Esophagus muscularis mucosa (tissue), 4 donors: ENCODE data around the gene ARF1. TPM values are rescaled to one million over a fixed set of nuclear protein-coding genes. Genes with fewer than 3 reads are reported as not detected.

Experiments
- DNase-seq: peaks from one replicate; pipeline ENCODE4 v3.0.0-alpha.2; 2017; ENCODE audit errors: extremely low spot score
- H3K27ac ChIP-seq, 4 donors: fragments of 200-600 bp; sonication (generic); replicated peaks in 1 of 4; 1 replicate in 3 of 4; 2 replicates in 1 of 4; pipeline ENCODE4 v1.5.1; 2016 to 2019; ENCODE audit warnings: mild to moderate bottlenecking in 1 of 4
- H3K27me3 ChIP-seq, 4 donors: fragments of 200-600 bp; sonication (generic); one replicate each; pipeline versions ENCODE4 v1.5.1 to v1.6.0; 2016 to 2019
- H3K36me3 ChIP-seq, 4 donors: fragments of 200-600 bp; sonication (generic); one replicate each; pipeline ENCODE4 v1.5.1; 2016 to 2019
- H3K4me1 ChIP-seq, 4 donors: fragments of 200-600 bp; sonication (generic); one replicate each; pipeline ENCODE4 v1.5.1; 2016 to 2019
- H3K4me3 ChIP-seq, 4 donors: fragments of 200-600 bp; sonication (generic); 1 replicate in 2 of 4; 2 replicates in 2 of 4; pipeline ENCODE4 v1.5.1; 2016 to 2019; ENCODE audit warnings: mild to moderate bottlenecking in 4 of 4, moderate library complexity in 1 of 4
- H3K9me3 ChIP-seq, 4 donors: fragments of 200-600 bp; sonication (generic); 1 replicate in 3 of 4; 2 replicates in 1 of 4; pipeline ENCODE4 v1.5.1; 2016 to 2019
- CTCF ChIP-seq, 3 experiments: fragments of 200-600 bp in 2 of 3; fragments of 450-650 bp in 1 of 3; sonication (generic) in 2 of 3; IDR thresholded peaks; one replicate each; pipeline ENCODE4 v1.5.1; 2017 to 2019; ENCODE audit warnings: antibody characterized with exemption in 3 of 3, mild to moderate bottlenecking in 2 of 3, moderate library complexity in 1 of 3
- EP300 ChIP-seq: sonication (generic); formaldehyde crosslinking; IDR thresholded peaks from one replicate; pipeline ENCODE4 v1.6.1; 2017; ENCODE audit warnings: antibody characterized with exemption
- POLR2A ChIP-seq: fragments of 450-650 bp; IDR thresholded peaks from one replicate; pipeline ENCODE4 v1.6.1; 2017; ENCODE audit warnings: antibody characterized with exemption, moderate library complexity, mild to moderate bottlenecking, low read depth
- POLR2AphosphoS5 ChIP-seq, 2 donors: sonication (generic); formaldehyde crosslinking; IDR thresholded peaks; one replicate each; pipeline ENCODE4 v1.6.1; 2017; ENCODE audit warnings: antibody characterized with exemption in 2 of 2
- WGBS: methylation state at CpG from one replicate; pipeline ENCODE4 v1.1.5; 2018; 5-methylcytosine and 5-hydroxymethylcytosine counted together
- intact Hi-C: fragments of 100-400 bp; cut with DNase I; formaldehyde crosslinking; loops from one replicate; pipeline ENCODE4 v1.15.1; 2023
- total RNA-seq, 4 donors: library from RNA; depleted of rRNA; stranded (reverse); fragments of >200 nt; gene quantifications; one replicate each; pipeline versions ENCODE4 v1.1.0 to v1.2.1, GENCODE V29; 2016

ARF1 gene
- total RNA-seq, 4 donors from 2014 or later = 238 to 392 (median 346) TPM

GRCh38 chr1:228145463-228146416, 63.2 kb downstream of the ARF1 start:
- peaks cover 7 to 52% (median 46%) of the 10 kb centered on the region in 4 donors for H3K36me3 ChIP-seq
- H3K4me3 ChIP-seq = no peak overlapping the region
- WGBS = 85% methylated on average over 9 of the region's 31 CpGs
- no peaks in the 10 kb centered on the region for H3K9me3 ChIP-seq
- DNase-seq = no peak
- intact Hi-C loops = no loop called here
- peaks cover 71 to 99% (median 93%) of the 10 kb centered on the region in 4 donors for H3K4me1 ChIP-seq
- no peak overlapping the region for H3K27ac ChIP-seq
- H3K27me3 ChIP-seq = no peaks in the 10 kb centered on the region
- TF ChIP-seq CTCF (IDR thresholded peaks at IDR 0.05) (no peak), POLR2A (no peak)

- Histone ChIP-seq H3K36me3 (peaks cover 7 to 51% (median 46%) of the 10 kb centered on the region in 4 donors), H3K4me3 (no peak overlapping the region), H3K9me3 (no peaks in the 10 kb centered on the region), H3K27me3 (no peaks in the 10 kb centered on the region), H3K27ac (no peak overlapping the region), H3K4me1 (peaks cover 72 to 99% (median 93%) of the 10 kb centered on the region in 4 donors)
- no peak for DNase-seq
- no peak for TF ChIP-seq CTCF (IDR thresholded peaks at IDR 0.05)
- TF ChIP-seq POLR2A = no peak
- TF ChIP-seq EP300 = no peak
- TF ChIP-seq POLR2AphosphoS5 (IDR thresholded peaks at IDR 0.05) = no peak
- 89% methylated on average over 12 of the region's 18 CpGs for WGBS
- intact Hi-C loops = no loop called here
Observed at GRCh38 chr1:228146417-228147150, 64.1 kb downstream of the ARF1 start.

- Histone ChIP-seq H3K27me3 (no peaks in the 10 kb centered on the region), H3K9me3 (no peaks in the 10 kb centered on the region), H3K27ac (peak overlapping the region in 1 of 4 donors; percentile 87), H3K36me3 (peaks cover 7 to 45% (median 43%) of the 10 kb centered on the region in 4 donors), H3K4me1 (peaks cover 72 to 99% (median 93%) of the 10 kb centered on the region in 4 donors), H3K4me3 (no peak overlapping the region)
- intact Hi-C loops = no loop called here
- 92% methylated on average over 8 of the region's 20 CpGs for WGBS
- TF ChIP-seq POLR2A = no peak
- TF ChIP-seq CTCF (IDR thresholded peaks at IDR 0.05) = no peak
- TF ChIP-seq POLR2AphosphoS5 (IDR thresholded peaks at IDR 0.05) = no peak
- TF ChIP-seq EP300 = no peak
- DNase-seq = no peak
Observed at GRCh38 chr1:228147151-228147693, 64.7 kb downstream of the ARF1 start.

GRCh38 chr1:228147768-228148167, 65.3 kb downstream of the ARF1 start:
- no peak for DNase-seq
- Histone ChIP-seq H3K4me1 (peaks cover 66 to 99% (median 91%) of the 10 kb centered on the region in 4 donors), H3K9me3 (no peaks in the 10 kb centered on the region), H3K27ac (peak overlapping the region; percentile 85 to 95 (median 90)), H3K4me3 (no peak overlapping the region), H3K36me3 (peaks cover 7 to 43% (median 40%) of the 10 kb centered on the region in 4 donors), H3K27me3 (no peaks in the 10 kb centered on the region)
- intact Hi-C loops = no loop called here
- WGBS = 79% methylated on average over 4 of the region's 4 CpGs
- TF ChIP-seq EP300 = no peak
- no peak for TF ChIP-seq CTCF (IDR thresholded peaks at IDR 0.05)
- TF ChIP-seq POLR2A = no peak
- TF ChIP-seq POLR2AphosphoS5 (IDR thresholded peaks at IDR 0.05) = no peak
